NCI-H2227 (cell line): ENCODE results near the gene ANKRD2.
A peak's percentile ranks its signal among the peaks of the same experiment; 100 is the strongest.
"Not testable (repeated sequence)": the region's sequence is repeated elsewhere in the genome, so short reads cannot be mapped to it uniquely, and the experiment has no call there.

ENCODE experiments used
- DNase-seq: peaks from one replicate; lab custom pipeline; 2025; ENCODE audit not compliant: unreplicated experiment; lab: John Stamatoyannopoulos, UW

The ANKRD2 gene

GRCh38 chr10:97571622-97572021, 957 bp upstream of the ANKRD2 start:
- DNase-seq, result no peak

- DNase-seq, result no peak
These were observed 442 bp downstream of the ANKRD2 start for GRCh38 chr10:97573021-97573420.

- no peak for DNase-seq
These were observed 1.1 kb downstream of the ANKRD2 start for GRCh38 chr10:97573672-97574071.

- peak; percentile 2 for DNase-seq
These were observed 2.0 kb downstream of the ANKRD2 start for GRCh38 chr10:97574374-97575126.

GRCh38 chr10:97575127-97575668, 2.6 kb downstream of the ANKRD2 start:
- no peak for DNase-seq

GRCh38 chr10:97576487-97576886, 3.9 kb downstream of the ANKRD2 start:
- not testable (repeated sequence) for DNase-seq

GRCh38 chr10:97577701-97578100, 5.1 kb downstream of the ANKRD2 start:
- DNase-seq, result no peak

- DNase-seq, result no peak
These were observed 5.7 kb downstream of the ANKRD2 start for GRCh38 chr10:97578171-97578844.

GRCh38 chr10:97580421-97581367, 8.1 kb downstream of the ANKRD2 start:
- DNase-seq, result no peak

GRCh38 chr10:97582169-97582568, 9.6 kb downstream of the ANKRD2 start:
- DNase-seq, result no peak

- DNase-seq, result no peak
These were observed 10.9 kb downstream of the ANKRD2 start for GRCh38 chr10:97583476-97583875.

- peak; percentile 1 for DNase-seq
These were observed 11.7 kb downstream of the ANKRD2 start, which contains the start of gene HOGA1 for GRCh38 chr10:97584060-97584797. Gene HOGA1 (plus strand): TSS chr10:97584389. CDS start chr10:97584704, 315 bp downstream.

GRCh38 chr10:97584798-97585438, 12.3 kb downstream of the ANKRD2 start:
- no peak for DNase-seq

- DNase-seq, result no peak
These were observed 12.8 kb downstream of the ANKRD2 start for GRCh38 chr10:97585439-97585811.

GRCh38 chr10:97587183-97587582, 14.6 kb downstream of the ANKRD2 start:
- DNase-seq, result no peak

- no peak for DNase-seq
These were observed 16.9 kb downstream of the ANKRD2 start, which contains the start of gene C10orf62 for GRCh38 chr10:97589479-97589878. Gene C10orf62 (plus strand): TSS chr10:97589721. CDS start chr10:97589898, 177 bp downstream.

GRCh38 chr10:97590082-97590747, 17.6 kb downstream of the ANKRD2 start:
- DNase-seq, result no peak

GRCh38 chr10:97590748-97591495, 18.3 kb downstream of the ANKRD2 start:
- no peak for DNase-seq

GRCh38 chr10:97593421-97593820, 20.8 kb downstream of the ANKRD2 start:
- DNase-seq, result no peak
